Fibroblast of pulmonary artery (primary cell): ENCODE results near the gene EYS.

Experiments
- DNase-seq: peaks from one replicate; pipeline ENCODE4 v3.0.0-alpha.2; 2010; ENCODE audit warnings: low read depth
- H3K4me3 ChIP-seq: replicated peaks from 2 replicates; pipeline ENCODE4 v1.5.1; 2011; ENCODE audit warnings: low read depth, mild to moderate bottlenecking, control low read depth, low read length, moderate library complexity
- CTCF ChIP-seq: IDR thresholded peaks from 2 replicates; pipeline ENCODE4 v1.5.1; 2011; ENCODE audit warnings: mild to moderate bottlenecking, control low read depth, low read length, inconsistent platforms; ENCODE audit errors: missing control alignments

The EYS gene

GRCh38 chr6:64238071-64238470 is 1469.0 kb downstream of the EYS start:
- DNase-seq = no peak
- H3K4me3 ChIP-seq = no peak overlapping the region
- TF ChIP-seq CTCF = no peak

DNA sequence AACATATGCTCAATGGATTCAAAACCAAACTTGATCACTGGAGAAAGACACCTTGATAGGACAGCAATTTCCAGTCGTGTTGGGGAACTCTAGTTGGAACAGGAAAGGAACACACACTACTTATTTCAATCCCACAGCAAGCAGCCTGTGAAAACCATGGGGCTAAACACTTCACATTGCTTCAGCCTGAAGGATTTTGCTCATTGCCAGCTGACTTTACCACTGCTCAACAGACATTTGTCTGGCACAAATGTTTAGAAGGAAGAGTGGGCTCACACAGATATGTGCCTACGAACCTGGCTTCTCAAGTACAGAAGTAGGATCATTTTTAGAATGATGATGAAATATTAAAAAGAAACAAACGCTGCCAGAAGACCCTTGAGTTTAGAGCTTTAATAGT is 1473.3 kb downstream of the EYS start:
- H3K4me3 ChIP-seq = no peak overlapping the region
- DNase-seq = no peak
- no peak for TF ChIP-seq CTCF

DNA sequence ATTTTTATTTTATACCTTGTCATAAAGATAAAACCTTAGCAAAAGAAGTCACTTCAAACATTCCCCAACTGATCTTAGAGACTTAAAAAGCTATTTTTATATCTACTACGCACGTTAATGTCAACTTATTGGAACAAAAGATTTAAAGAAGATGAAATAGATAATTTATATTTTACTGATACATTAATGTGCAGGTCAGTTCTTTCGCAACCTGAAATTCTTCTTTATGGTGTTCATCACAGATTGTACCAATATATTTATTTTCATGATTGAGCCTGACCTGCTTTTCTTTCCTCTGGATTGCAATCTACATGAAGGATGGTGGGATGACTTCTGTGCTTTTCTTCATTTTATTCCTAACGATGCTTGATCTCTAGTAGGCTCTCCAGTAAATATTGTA is 1475.1 kb downstream of the EYS start:
- DNase-seq = no peak
- TF ChIP-seq CTCF = no peak
- no peak overlapping the region for H3K4me3 ChIP-seq

GRCh38 chr6:64230530-64230929 is 1476.5 kb downstream of the EYS start:
- no peak for TF ChIP-seq CTCF

GRCh38 chr6:64227863-64228262 is 1479.2 kb downstream of the EYS start:
- no peak for DNase-seq
- no peak for TF ChIP-seq CTCF
- no peak overlapping the region for H3K4me3 ChIP-seq

More at GRCh38 chr6:64230530-64230929, 1476.5 kb downstream of the EYS start:
- no peak for DNase-seq
- H3K4me3 ChIP-seq = no peak overlapping the region

DNA sequence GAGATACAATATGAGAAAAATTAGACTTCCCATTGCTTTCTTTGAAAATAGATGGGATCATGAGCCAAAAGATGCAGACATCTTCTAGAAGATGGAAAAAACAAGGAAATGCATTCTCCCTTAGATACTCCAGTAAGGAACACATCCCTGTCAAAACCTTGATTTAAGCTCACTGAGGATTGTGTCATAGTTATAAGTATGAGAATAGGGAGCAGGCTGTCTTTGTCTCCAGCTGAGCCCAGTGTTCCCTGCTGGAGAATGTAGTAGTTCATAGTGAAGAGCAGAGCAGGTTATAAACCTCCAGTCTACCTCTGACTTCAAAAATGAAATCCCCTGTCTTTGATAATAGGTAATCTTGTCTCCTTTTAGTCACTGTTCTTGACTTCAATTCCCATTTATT is 1481.5 kb downstream of the EYS start:
- no peak overlapping the region for H3K4me3 ChIP-seq
- DNase-seq = no peak
- no peak for TF ChIP-seq CTCF

DNA sequence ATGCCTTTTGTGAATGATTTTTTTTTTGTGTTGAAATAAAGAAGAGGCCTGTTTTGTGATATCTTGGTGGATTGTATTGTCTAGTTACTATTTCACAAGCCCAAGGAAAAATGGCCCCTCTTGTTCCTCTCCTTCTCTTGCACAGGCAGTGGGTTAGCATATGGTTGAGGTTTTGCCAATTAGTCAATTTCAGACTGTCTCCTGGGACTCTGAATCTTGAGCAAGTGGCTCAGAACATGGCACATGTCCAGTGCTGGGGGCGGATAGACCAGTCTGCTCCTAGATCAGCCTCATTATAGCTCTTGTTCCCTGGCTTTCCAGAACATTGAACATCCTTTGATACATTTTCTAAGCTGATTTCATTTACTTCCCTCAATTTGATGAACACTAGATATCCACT is 1482.2 kb downstream of the EYS start:
- TF ChIP-seq CTCF = no peak
- DNase-seq = peak; percentile 91
- no peak overlapping the region for H3K4me3 ChIP-seq
